Measurements from ENCODE around the gene TGFBR2. TPM values are rescaled to one million over a fixed set of nuclear protein-coding genes. Genes with fewer than 3 reads are reported as not detected.

The TGFBR2 gene
- total RNA-seq, 1 experiment from 2014 or later, result 45.9 TPM

DNA sequence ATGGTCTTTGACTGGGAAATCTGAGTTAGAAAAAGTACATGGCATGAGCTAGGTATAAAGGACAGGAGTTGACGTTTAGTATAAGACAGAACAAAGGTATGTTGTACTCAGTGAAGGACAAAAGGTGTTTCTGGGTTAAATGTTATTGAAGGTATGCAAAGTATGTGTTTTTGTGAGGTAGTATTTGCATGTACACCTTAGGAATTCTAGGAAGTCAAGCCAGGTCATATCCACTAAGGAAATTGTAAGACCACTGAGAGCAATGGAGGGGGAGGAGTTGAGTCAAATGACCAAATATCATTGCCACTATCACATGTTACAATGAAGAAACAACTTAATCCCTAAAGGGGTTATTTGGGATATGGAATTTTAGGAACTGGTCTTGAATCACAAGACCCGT lies 24.4 kb upstream of the TGFBR2 start:
- TF ChIP-seq SIN3A (IDR thresholded peaks at IDR 0.05; ENCODE audit: borderline replicate concordance, insufficient read depth, low read depth, low read length) (no peak), POLR2AphosphoS5 (IDR thresholded peaks at IDR 0.05; ENCODE audit: low read depth, low read length) (no peak), TCF7L2 (IDR thresholded peaks at IDR 0.05; ENCODE audit: low read depth, low read length) (no peak)
- TF ChIP-seq, protein P1, sequence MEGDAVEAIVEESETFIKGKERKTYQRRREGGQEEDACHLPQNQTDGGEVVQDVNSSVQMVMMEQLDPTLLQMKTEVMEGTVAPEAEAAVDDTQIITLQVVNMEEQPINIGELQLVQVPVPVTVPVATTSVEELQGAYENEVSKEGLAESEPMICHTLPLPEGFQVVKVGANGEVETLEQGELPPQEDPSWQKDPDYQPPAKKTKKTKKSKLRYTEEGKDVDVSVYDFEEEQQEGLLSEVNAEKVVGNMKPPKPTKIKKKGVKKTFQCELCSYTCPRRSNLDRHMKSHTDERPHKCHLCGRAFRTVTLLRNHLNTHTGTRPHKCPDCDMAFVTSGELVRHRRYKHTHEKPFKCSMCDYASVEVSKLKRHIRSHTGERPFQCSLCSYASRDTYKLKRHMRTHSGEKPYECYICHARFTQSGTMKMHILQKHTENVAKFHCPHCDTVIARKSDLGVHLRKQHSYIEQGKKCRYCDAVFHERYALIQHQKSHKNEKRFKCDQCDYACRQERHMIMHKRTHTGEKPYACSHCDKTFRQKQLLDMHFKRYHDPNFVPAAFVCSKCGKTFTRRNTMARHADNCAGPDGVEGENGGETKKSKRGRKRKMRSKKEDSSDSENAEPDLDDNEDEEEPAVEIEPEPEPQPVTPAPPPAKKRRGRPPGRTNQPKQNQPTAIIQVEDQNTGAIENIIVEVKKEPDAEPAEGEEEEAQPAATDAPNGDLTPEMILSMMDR (IDR thresholded peaks at IDR 0.05), result no peak
- TF ChIP-seq, protein P2, sequence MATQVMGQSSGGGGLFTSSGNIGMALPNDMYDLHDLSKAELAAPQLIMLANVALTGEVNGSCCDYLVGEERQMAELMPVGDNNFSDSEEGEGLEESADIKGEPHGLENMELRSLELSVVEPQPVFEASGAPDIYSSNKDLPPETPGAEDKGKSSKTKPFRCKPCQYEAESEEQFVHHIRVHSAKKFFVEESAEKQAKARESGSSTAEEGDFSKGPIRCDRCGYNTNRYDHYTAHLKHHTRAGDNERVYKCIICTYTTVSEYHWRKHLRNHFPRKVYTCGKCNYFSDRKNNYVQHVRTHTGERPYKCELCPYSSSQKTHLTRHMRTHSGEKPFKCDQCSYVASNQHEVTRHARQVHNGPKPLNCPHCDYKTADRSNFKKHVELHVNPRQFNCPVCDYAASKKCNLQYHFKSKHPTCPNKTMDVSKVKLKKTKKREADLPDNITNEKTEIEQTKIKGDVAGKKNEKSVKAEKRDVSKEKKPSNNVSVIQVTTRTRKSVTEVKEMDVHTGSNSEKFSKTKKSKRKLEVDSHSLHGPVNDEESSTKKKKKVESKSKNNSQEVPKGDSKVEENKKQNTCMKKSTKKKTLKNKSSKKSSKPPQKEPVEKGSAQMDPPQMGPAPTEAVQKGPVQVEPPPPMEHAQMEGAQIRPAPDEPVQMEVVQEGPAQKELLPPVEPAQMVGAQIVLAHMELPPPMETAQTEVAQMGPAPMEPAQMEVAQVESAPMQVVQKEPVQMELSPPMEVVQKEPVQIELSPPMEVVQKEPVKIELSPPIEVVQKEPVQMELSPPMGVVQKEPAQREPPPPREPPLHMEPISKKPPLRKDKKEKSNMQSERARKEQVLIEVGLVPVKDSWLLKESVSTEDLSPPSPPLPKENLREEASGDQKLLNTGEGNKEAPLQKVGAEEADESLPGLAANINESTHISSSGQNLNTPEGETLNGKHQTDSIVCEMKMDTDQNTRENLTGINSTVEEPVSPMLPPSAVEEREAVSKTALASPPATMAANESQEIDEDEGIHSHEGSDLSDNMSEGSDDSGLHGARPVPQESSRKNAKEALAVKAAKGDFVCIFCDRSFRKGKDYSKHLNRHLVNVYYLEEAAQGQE (IDR thresholded peaks at IDR 0.05; ENCODE audit: insufficient read depth in 1 of 2, low read depth in 2 of 2, low read length in 1 of 2), result no peak
- Histone ChIP-seq H3K9me3 (ENCODE audit: control insufficient read depth, insufficient read depth, low read depth, low read length) (no peaks in the 10 kb centered on the region), H3K27me3 (ENCODE audit: control insufficient read depth, insufficient read depth, low read length) (no peaks in the 10 kb centered on the region), H3K4me1 (ENCODE audit: control insufficient read depth, insufficient read depth, low read length) (no peaks in the 10 kb centered on the region), H3K4me3 (ENCODE audit: low read depth in 2 of 2, low read length in 2 of 2) (no peak overlapping the region), H3K27ac (ENCODE audit: low read length) (no peak overlapping the region), H3K36me3 (ENCODE audit: control insufficient read depth, insufficient read depth, low read length) (no peaks in the 10 kb centered on the region)
- ATAC-seq (no peak), DNase-seq (ENCODE audit: low read depth, low spot score) (no peak)
- no TSS peak for BruUV-seq (replicated peaks)
- POLR2A ChIA-PET, result no interaction called here
- intact Hi-C loops (cut with micrococcal nuclease; ENCODE audit: unreplicated experiment) (no loop called here), in situ Hi-C loops (cut with HindIII; ENCODE audit: low pct_unique_long_range_greater_than_20kb, low sequenced_read_pairs) (no loop called here)
- CTCF ChIA-PET, result no interaction called here

DNA sequence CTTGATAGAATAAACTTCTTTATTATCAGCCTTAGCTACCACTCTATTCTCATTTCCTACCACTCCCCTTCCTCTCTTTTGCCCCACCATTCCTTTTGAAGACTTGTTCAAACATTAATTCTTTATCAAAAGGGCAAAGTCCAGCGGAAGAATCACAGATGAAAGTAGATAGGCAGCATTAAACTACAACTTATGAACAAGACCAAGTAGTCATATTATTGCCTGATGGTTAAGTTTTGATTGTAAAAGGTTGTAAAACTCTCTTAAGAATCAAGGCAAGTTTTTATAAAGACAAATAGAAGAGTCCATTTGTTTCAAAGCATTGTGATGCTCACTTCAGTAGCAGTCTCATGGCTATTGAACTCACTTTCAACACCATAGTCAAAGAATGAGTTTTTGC lies 22.4 kb upstream of the TGFBR2 start:
- H3K9me3 ChIP-seq (ENCODE audit: control insufficient read depth, insufficient read depth, low read depth, low read length), result no peaks in the 10 kb centered on the region
- CTCF ChIA-PET, result no interaction called here
- no TSS peak for BruUV-seq (replicated peaks)
- H3K4me1 ChIP-seq (ENCODE audit: control insufficient read depth, insufficient read depth, low read length), result no peaks in the 10 kb centered on the region
- no peak overlapping the region for H3K27ac ChIP-seq (ENCODE audit: low read length)
- TF ChIP-seq, protein P1 (IDR thresholded peaks at IDR 0.05), result no peak
- TF ChIP-seq TCF7L2 (IDR thresholded peaks at IDR 0.05; ENCODE audit: low read depth, low read length) (no peak), SIN3A (IDR thresholded peaks at IDR 0.05; ENCODE audit: borderline replicate concordance, insufficient read depth, low read depth, low read length) (no peak), POLR2AphosphoS5 (IDR thresholded peaks at IDR 0.05; ENCODE audit: low read depth, low read length) (no peak)
- TF ChIP-seq, protein P2 (IDR thresholded peaks at IDR 0.05; ENCODE audit: insufficient read depth in 1 of 2, low read depth in 2 of 2, low read length in 1 of 2), result no peak
- DNase-seq (ENCODE audit: low read depth, low spot score), result no peak
- intact Hi-C loops (cut with micrococcal nuclease; ENCODE audit: unreplicated experiment), result no loop called here
- in situ Hi-C loops (cut with HindIII; ENCODE audit: low pct_unique_long_range_greater_than_20kb, low sequenced_read_pairs), result no loop called here
- no peaks in the 10 kb centered on the region for H3K27me3 ChIP-seq (ENCODE audit: control insufficient read depth, insufficient read depth, low read length)
- H3K4me3 ChIP-seq (ENCODE audit: low read depth in 2 of 2, low read length in 2 of 2), result no peak overlapping the region
- H3K36me3 ChIP-seq (ENCODE audit: control insufficient read depth, insufficient read depth, low read length), result no peaks in the 10 kb centered on the region
- ATAC-seq, result no peak
- POLR2A ChIA-PET, result no interaction called here

Measured in Panc1 (cell line).